Measurements from ENCODE around the gene DLX4. TPM values are rescaled to one million over a fixed set of nuclear protein-coding genes. Genes with fewer than 3 reads are reported as not detected.

Gene DLX4
- total and polyA plus RNA-seq, 7 donors: 0.34 TPM; not detected in 6

DNA sequence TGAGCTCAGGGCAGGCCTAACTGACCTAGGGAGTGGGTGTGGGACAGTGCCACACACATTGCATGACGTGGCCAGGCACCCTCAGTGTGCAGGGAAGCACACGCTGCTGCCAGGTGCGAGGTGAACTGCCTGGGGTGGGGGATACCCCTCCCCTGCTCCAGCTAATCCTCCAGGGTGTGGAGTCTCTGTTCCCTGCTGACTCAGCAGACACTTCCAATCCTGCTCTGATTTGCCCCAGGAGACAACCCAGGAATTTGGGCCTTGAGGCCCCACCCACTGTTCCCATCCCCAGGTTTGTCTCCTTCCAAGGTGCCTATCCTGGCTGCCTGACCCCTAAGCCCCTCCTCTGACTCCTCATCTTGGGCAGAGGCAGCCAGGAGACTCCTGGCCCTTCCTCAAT lies 15.3 kb downstream of the DLX4 start:
- Histone ChIP-seq H3K27ac (no peak overlapping the region), H3K36me3 (no peaks in the 10 kb centered on the region), H3K4me3 (no peak overlapping the region), H3K4me1 (peaks cover 0 to 10% (median 9%) of the 10 kb centered on the region in 4 donors), H3K9me3 (no peaks in the 10 kb centered on the region), H3K27me3 (peaks cover 8 to 76% (median 31%) of the 10 kb centered on the region in 3 donors)
- DNase-seq: no peak
- 38 to 63% methylated on average over 3 of the region's 3 CpGs for WGBS, 2 donors
- intact Hi-C loops (cut with DNase I): no loop called here
- TF ChIP-seq EP300 (IDR thresholded peaks at IDR 0.05) (no peak), POLR2A (IDR thresholded peaks at IDR 0.05) (no peak), POLR2AphosphoS5 (IDR thresholded peaks at IDR 0.05) (no peak)
- TF ChIP-seq, protein P1, sequence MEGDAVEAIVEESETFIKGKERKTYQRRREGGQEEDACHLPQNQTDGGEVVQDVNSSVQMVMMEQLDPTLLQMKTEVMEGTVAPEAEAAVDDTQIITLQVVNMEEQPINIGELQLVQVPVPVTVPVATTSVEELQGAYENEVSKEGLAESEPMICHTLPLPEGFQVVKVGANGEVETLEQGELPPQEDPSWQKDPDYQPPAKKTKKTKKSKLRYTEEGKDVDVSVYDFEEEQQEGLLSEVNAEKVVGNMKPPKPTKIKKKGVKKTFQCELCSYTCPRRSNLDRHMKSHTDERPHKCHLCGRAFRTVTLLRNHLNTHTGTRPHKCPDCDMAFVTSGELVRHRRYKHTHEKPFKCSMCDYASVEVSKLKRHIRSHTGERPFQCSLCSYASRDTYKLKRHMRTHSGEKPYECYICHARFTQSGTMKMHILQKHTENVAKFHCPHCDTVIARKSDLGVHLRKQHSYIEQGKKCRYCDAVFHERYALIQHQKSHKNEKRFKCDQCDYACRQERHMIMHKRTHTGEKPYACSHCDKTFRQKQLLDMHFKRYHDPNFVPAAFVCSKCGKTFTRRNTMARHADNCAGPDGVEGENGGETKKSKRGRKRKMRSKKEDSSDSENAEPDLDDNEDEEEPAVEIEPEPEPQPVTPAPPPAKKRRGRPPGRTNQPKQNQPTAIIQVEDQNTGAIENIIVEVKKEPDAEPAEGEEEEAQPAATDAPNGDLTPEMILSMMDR (IDR thresholded peaks at IDR 0.05): no peak

DNA sequence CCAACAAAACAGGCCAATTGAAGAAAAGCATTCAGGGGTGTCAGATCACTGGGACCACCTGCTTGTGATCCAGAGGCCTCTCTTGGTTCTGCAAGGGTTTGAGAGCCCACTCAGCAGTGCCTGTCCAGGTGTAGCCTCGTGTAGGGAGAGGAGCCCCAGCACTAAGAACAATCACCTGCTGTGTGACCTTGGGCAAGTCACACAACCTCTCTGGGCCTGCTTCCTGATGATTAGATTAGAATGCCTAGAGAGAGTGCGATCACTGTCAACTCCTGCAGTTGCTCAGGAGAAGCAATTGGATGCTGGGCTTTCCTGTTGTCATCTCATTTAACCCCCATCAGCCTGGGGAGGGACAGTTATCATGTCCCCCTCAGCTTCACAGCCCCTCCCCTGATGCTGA lies 15.8 kb downstream of the DLX4 start:
- peaks cover 8 to 76% (median 32%) of the 10 kb centered on the region in 3 donors for H3K27me3 ChIP-seq

DNA sequence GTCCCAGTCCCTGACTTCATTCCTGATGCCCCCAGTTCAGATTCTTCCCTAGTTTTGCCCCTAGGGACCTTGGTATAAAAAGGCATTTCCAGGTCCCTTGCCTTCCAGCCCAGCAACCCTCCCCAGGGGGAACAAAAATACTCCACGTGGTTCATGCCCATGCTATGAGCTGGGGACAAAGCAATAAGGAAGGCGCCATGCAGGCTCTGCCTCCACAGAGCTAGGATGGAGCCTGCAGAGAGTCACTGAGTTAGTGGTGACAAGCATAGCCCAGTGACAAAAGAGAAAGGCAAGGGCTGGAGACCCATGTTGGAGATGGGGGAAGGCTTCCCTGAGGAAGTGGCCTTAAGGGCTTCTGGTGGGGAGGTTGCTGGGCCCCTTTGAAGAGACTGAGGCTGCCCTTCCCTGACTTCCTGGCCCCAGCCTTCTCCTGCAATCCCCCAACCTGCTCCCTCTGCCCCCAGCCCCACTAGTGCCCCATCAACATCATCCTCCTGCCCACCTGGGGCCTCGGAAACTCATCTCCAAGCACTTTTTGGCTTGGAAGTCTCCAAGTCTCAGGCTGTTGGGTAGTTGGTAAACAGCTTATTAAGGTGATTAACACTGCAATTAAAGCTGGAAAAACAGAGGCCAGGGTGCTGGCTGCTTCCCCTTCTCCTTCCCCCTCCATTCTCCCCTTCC lies 16.5 kb downstream of the DLX4 start:
- TF ChIP-seq EP300 (IDR thresholded peaks at IDR 0.05) (no peak), POLR2AphosphoS5 (IDR thresholded peaks at IDR 0.05) (no peak), POLR2A (IDR thresholded peaks at IDR 0.05) (no peak)
- TF ChIP-seq, protein P1 (IDR thresholded peaks at IDR 0.05): no peak
- WGBS, 2 donors: 38 to 60% methylated on average over 3 of the region's 3 CpGs
- H3K9me3 ChIP-seq: no peaks in the 10 kb centered on the region
- DNase-seq: peak; percentile 17
- peaks cover 8 to 78% (median 34%) of the 10 kb centered on the region in 3 donors for H3K27me3 ChIP-seq
- H3K27ac ChIP-seq: no peak overlapping the region
- peaks cover 0 to 10% (median 9%) of the 10 kb centered on the region in 4 donors for H3K4me1 ChIP-seq
- H3K36me3 ChIP-seq: no peaks in the 10 kb centered on the region
- intact Hi-C loops (cut with DNase I): no loop called here
- no peak overlapping the region for H3K4me3 ChIP-seq

More for the DNA sequence above, 15.8 kb downstream of the DLX4 start:
- WGBS, 2 donors: 53 to 71% methylated on average over 2 of the region's 2 CpGs
- DNase-seq: peak; percentile 11
- TF ChIP-seq POLR2AphosphoS5 (IDR thresholded peaks at IDR 0.05): no peak
- no peak for TF ChIP-seq EP300 (IDR thresholded peaks at IDR 0.05)
- TF ChIP-seq, protein P1 (IDR thresholded peaks at IDR 0.05): no peak
- no peak for TF ChIP-seq POLR2A (IDR thresholded peaks at IDR 0.05)
- intact Hi-C loops (cut with DNase I): no loop called here
- no peak overlapping the region for H3K27ac ChIP-seq
- no peaks in the 10 kb centered on the region for H3K9me3 ChIP-seq
- no peaks in the 10 kb centered on the region for H3K36me3 ChIP-seq
- no peak overlapping the region for H3K4me3 ChIP-seq
- H3K4me1 ChIP-seq: peaks cover 0 to 10% (median 9%) of the 10 kb centered on the region in 4 donors

DNA sequence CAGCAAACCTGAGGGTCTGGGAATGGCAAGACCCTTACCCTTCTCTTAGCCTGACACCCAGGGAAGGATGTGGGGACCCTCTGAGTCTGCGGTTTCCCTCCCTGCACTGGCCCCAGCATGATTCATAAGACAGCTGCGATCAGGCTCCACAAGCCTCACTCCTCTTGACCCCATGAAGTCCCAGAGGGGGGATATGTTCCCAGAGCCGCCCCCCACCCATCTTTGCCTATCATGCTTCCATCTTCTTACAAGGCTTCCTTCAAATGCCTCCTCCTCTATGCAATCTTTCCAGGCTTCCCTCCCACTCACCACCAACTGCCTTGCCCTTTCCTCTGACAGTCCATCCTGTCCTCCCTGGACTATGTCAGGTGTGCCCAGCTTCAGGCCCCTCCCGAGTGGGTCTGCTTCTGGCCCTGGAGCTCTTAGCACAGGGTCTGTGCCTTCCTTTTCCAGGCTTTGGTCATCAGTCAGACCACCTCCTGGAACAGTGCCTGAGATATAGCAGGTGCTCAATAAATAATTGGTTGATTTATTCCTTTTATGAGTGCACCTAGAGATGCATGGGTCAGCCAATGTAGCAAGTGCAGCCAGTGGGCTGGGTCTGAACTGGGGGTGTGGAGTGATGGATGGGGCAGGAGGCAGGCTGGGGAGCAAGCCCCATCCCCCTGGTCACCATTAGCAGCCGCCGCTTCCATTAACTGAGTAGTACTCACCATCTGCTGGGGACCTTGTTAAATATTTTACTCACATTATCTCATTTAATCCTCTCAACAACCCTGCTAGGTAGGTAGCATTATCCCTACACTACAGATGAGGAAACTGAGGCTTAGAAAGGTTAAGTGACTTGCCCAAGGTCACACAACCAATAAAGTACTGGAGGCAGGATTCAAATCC lies 17.7 kb downstream of the DLX4 start:
- no peaks in the 10 kb centered on the region for H3K9me3 ChIP-seq
- DNase-seq: peak; percentile 38
- WGBS, 2 donors: 64 to 68% methylated on average over 6 of the region's 6 CpGs
- TF ChIP-seq, protein P1 (IDR thresholded peaks at IDR 0.05): no peak
- TF ChIP-seq EP300 (IDR thresholded peaks at IDR 0.05) (no peak), POLR2A (IDR thresholded peaks at IDR 0.05) (no peak), POLR2AphosphoS5 (IDR thresholded peaks at IDR 0.05) (no peak)
- H3K27ac ChIP-seq: no peak overlapping the region
- intact Hi-C loops (cut with DNase I): no loop called here
- H3K27me3 ChIP-seq: peaks cover 8 to 78% (median 43%) of the 10 kb centered on the region in 3 donors
- H3K4me1 ChIP-seq: peaks cover 0 to 10% (median 9%) of the 10 kb centered on the region in 4 donors
- H3K4me3 ChIP-seq: no peak overlapping the region
- H3K36me3 ChIP-seq: no peaks in the 10 kb centered on the region
